HG02610 (cell line): ENCODE results near the gene FREM1.

Source experiments
- ATAC-seq: cut with Tn5 transposase; IDR thresholded peaks from one replicate; pipeline ENCODE4 v1.9.1; 2021; ENCODE audit warnings: mild to moderate bottlenecking, moderate library complexity; ENCODE audit not compliant: unreplicated experiment

FREM1 gene

DNA sequence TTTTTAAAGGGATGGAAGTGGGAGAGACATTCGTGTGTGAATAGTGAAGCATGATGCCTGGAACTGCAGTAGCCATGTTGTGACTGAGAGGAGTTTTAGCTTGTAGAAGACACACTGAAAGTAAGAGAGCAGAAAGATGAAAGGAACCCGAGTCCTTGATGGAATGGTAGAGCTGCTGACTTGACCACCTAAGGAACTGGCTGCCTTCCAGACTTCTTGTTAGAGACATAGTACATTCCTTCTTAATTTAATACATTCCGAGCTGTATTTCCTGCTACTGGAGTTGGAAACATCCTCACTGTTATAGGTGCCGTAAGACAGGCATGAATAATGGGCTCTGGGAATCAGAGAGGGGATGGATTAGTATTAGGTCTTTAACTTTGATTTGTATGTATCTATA is 195.1 kb downstream of the FREM1 start:
- no peak for ATAC-seq

DNA sequence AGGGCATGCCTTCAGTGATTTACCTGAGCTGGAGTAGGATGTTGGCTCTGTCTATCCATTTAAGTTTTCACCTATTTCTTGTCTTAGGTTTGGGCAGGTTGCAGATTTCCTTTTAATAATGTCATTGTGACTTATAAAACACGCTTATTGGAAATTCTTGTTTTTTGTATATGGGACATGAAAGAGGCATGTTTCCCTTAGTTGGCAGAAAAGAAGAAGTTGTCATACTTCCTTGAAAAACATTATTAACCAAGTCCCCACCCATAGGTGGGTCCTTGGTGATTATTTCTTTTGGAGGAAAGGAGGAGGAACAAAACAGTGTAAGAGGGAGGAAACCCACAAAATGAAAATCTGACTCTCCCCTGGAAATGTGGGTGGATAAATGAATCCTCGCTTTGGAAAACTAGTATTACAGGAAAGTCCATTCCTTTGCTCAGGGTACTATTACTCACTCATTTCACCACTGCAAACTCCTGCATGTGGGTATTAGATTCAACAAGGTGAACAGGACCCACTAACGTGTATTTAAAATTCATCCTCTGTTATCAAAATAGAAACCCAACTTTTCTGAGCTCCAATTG is 197.0 kb downstream of the FREM1 start:
- ATAC-seq, result no peak

DNA sequence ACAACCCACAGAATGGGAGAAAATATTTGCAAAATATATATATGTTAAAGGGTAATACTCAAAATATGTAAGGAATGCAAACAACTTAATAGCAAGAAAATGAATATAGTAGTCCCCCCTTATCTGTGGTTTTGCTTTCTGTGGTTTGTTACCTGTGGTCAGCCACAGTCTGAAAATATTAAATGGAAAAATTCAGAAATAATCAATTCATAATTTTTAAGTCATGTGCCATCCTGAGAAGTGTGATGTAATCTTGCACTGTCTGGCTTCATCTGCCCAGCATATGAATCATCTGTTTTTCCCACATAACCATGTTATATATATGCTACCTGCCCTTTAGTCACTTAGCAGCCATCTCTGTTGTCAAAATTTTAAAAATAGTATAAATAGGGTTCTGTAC is 199.4 kb downstream of the FREM1 start:
- ATAC-seq, result no peak

- peak; percentile 56 for ATAC-seq
Observed at GRCh38 chr9:14706530-14707140, 203.6 kb downstream of the FREM1 start.

DNA sequence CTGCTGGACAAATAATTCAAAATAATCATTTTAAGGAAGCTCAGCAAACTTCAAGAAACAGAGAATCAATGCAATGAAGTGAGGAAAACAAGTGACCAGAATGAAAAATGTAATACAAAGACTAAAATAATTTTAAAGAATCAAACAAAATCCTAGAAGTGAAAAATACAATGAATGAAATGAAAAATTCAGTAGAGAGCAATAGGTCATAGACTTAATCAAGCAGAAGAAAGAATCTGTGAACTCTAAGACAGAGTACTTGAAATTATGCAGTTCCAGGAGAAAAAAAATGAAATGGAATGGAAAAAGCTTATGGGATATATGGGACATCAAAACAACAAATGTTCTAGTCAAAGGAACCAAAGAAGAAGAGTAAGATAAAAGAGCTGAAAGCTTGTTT is 205.1 kb downstream of the FREM1 start:
- ATAC-seq, result no peak

GRCh38 chr9:14704281-14704680 is 205.9 kb downstream of the FREM1 start:
- no peak for ATAC-seq

DNA sequence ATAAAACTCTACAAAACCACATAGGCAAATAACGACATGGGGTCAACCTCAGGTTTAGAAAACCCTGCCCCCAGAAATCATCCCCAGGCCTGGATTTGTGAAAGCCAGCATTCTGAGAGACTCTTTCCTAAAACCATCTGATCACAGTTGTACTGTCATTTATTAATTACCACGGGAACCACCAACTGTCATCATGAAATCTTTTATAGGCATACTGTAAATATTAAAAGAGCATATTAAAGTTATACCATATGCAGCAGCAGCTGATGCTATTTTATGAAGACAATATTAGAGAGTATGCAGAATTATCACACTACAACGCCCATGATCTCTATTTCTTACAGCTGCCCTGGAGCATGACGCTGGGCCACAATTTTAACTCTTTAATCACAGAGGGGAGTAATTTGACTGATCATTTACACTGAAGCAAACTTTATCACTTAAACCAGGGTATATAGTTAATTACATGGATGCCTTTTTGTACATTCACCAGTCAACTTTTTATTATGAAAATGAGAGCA is 208.0 kb downstream of the FREM1 start:
- no peak for ATAC-seq

DNA sequence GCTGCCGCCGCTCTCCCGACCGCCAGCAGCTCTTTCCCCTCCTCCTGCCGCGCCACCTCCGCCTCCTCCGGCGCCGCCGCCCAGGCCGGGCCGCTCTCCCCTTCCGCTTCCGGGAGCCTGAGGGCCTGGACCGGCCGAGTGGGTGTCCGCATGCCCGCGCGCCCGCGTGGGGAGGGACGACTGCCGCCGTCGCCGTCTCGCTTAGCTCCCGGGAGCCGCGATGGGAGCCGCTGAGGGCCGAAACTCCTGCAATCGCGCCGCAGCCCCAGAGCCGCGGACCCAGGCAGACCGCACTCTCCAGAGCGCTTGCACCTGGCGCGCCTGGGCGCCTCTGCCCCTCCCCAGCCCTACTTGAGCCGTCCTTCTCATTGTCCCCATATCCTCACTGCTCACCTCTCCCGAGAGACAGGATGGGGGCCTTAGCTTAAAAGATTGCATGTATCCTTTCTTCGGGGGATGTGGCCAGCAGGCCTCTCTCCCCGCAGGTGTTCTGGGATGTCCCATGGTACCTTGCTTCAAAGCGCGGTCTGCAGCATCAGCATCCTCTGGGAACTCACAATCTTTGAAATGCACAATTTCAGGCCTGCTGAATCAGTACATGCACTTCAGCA is 216.9 kb downstream of the FREM1 start, which contains the start of gene ZDHHC21:
Gene ZDHHC21, minus strand, starts transcription at position 182 of the 611 bp plus-strand sequence. CDS start 19,092 bp downstream, outside the sequence.
- peak; percentile 84 for ATAC-seq

DNA sequence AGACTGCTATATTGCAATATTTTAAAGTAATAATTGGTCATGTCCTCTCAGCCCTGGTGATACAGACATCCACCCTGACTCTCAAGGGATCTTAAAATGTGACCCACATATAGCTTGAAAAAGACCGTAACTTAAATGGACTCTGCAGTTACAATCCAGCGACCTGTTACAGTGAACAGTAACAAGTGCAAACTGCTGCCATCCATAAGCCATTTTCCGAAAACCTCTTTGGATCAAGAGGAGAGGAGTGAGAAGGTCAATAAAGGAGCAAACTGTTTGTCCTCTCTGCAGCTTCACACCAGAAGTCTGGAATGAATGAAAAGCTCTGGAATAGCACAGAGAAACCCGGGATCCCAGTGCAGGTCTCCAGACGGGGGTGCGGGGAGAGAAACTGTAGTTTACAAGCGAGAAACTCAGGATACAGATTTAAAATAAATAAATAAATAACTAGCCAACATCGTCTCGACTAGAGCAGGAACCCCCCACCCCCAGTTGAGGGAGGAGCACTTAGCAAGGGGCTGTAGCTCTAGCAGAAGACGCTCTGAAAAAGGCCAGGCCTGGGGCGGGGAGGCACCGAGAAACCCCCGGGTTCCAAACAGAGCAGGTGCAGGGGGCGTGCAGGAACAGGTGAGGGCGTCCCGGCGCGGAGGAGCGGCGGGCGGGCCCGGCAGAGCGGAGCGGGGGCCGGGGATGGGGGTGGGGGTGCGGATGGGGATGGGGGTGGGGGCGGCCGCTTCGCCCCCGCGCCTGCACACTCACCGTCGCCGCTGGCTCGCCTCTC is 217.6 kb downstream of the FREM1 start:
- ATAC-seq, result peak; percentile 44

DNA sequence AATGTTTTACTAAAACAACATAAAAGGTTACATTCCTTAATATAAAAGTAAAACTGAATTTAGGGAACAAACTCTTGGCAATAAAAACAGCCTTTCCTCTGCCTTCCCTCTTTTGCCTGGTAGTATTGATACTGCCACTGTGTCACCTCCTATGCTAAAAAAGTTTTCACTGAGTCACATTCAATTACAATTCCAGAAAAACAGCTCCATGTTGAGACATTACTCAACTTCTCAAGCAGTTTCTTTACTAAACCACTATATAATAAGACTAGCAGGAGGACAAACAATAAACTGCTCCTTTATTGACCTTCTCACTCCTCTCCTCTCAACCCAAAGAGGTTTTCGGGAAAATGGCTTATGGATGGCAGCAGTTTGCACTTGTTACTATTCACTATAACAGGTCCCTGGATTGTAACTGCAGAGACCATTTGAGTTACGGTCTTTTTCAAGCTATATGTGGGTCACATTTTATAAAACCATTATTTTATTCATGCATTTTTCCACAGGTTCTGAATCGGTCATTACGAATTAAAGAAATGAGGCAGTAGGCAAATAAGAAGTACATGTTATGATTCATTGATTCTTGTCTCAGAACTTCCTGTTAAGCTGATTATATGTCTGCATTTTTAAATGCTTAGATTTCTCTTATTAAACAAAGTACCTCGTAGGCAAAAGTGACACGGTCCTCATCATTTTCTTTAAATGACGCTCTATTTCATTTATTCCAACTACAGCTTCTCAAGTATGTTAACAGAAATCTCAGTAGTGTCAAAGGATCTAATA is 219.1 kb downstream of the FREM1 start:
- ATAC-seq, result no peak

DNA sequence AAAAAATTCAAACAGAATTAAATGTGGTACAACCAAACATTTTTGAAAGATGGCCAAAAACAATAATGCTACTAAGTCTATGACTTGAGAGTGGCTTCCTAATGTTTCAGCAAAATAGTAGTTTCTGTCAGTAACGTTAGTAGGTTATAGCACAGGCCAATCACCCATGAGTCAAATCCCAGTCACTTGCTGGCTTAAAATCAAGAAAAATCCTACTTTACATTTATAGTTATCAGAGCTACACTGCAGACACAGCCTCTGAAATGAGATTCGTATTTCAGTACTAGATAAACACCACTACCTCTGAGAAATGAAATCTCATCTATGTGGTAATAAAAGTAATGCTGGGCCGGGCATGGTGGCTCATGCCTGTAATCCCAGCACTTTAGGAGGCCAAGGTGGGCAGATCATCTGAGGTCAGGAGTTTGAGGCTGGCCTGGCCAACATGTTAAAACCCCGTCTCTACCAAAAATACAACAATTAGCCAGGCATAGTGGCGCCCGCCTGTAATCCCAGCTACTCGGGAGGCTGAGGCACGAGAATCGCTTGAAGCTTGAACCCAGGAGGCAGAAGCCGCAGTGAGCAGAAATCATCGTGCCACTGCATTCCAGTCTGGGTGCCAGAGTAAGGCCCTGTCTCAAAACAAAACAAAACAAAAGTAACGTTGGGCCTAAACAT is 223.0 kb downstream of the FREM1 start:
- no peak for ATAC-seq

DNA sequence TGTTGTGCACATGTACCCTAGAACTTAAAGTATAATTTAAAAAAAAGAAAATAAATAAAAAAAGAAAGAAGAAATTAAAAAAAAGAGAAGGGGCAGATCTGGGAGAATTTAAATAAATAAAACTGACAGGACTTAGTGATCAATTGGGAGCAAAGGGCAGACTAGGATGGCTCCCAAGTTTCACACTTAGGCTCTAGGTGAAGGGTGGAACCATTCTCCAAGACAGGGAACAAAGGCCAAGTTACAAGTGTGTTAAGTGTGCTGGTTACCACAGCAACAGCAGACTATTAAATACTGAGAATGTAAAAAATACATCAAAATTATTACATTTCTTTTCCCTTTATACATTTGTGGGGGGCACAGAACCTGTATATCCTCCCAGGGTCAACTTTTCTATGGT is 224.1 kb downstream of the FREM1 start:
- no peak for ATAC-seq
